KMS-11 (cell line): ENCODE data around the gene TMEM100.

Source experiments
- H2AFZ ChIP-seq: fragments of 200-600 bp; sonication (generic); 2 replicates; pipeline ENCODE4 v1.6.1; 2016; ENCODE audit warnings: antibody characterized with exemption, mixed run types, low read depth
- H3K27ac ChIP-seq: fragments of 200-600 bp; sonication (generic); 2 replicates; pipeline ENCODE4 v1.6.1; 2016; ENCODE audit warnings: mild to moderate bottlenecking, mixed run types
- H3K27me3 ChIP-seq: fragments of 200-600 bp; sonication (generic); 2 replicates; pipeline ENCODE4 v1.6.1; 2017; ENCODE audit warnings: mild to moderate bottlenecking, low read depth, mixed run types, moderate library complexity; ENCODE audit not compliant: insufficient read depth
- H3K36me3 ChIP-seq: fragments of 200-600 bp; sonication (generic); 2 replicates; pipeline ENCODE4 v1.6.1; 2017; ENCODE audit warnings: mild to moderate bottlenecking, mixed run types; ENCODE audit not compliant: insufficient read depth
- H3K4me1 ChIP-seq: fragments of 200-600 bp; sonication (generic); 2 replicates; pipeline ENCODE4 v1.6.1; 2016; ENCODE audit warnings: mild to moderate bottlenecking, low read depth, mixed run types; ENCODE audit not compliant: poor library complexity, severe bottlenecking
- H3K4me2 ChIP-seq: fragments of 200-600 bp; sonication (generic); 2 replicates; pipeline ENCODE4 v1.7.0; 2016; ENCODE audit warnings: mild to moderate bottlenecking, mixed run types
- H3K4me3 ChIP-seq: fragments of 200-600 bp; sonication (generic); IDR thresholded peaks from 2 replicates; pipeline ENCODE4 v1.6.1; 2017; ENCODE audit warnings: low read depth, low read length, mixed read lengths; ENCODE audit not compliant: insufficient read depth
- H3K79me2 ChIP-seq: fragments of 200-600 bp; sonication (generic); 2 replicates; pipeline ENCODE4 v1.6.1; 2016; ENCODE audit warnings: low read depth, mixed run types; ENCODE audit not compliant: insufficient read depth
- H3K9ac ChIP-seq: fragments of 200-600 bp; sonication (generic); 2 replicates; pipeline ENCODE4 v1.6.1; 2016; ENCODE audit warnings: mild to moderate bottlenecking, mixed run types
- H4K20me1 ChIP-seq: fragments of 200-600 bp; sonication (generic); 2 replicates; pipeline ENCODE4 v1.6.1; 2016; ENCODE audit warnings: mild to moderate bottlenecking, mixed run types; ENCODE audit not compliant: insufficient read depth
- TF ChIP-seq, protein P1 (sequence below): fragments of 200-600 bp; sonication (generic); conservative IDR thresholded peaks from 2 replicates; pipeline ENCODE4 v1.6.1; 2017; ENCODE audit warnings: low read depth, mild to moderate bottlenecking, antibody characterized with exemption, low read length, moderate library complexity, mixed read lengths

Gene TMEM100

GRCh38 chr17:55730808-55731207, 8.1 kb upstream of the TMEM100 start:
- Histone ChIP-seq H4K20me1 (no peaks in the 10 kb centered on the region), H3K36me3 (no peaks in the 10 kb centered on the region), H3K27ac (no peak overlapping the region), H3K4me2 (no peak overlapping the region), H3K4me3 (no peak overlapping the region), H3K27me3 (no peaks in the 10 kb centered on the region), H2AFZ (no peak overlapping the region), H3K9ac (no peak overlapping the region), H3K79me2 (no peaks in the 10 kb centered on the region), H3K4me1 (no peaks in the 10 kb centered on the region)
- TF ChIP-seq, protein P1, sequence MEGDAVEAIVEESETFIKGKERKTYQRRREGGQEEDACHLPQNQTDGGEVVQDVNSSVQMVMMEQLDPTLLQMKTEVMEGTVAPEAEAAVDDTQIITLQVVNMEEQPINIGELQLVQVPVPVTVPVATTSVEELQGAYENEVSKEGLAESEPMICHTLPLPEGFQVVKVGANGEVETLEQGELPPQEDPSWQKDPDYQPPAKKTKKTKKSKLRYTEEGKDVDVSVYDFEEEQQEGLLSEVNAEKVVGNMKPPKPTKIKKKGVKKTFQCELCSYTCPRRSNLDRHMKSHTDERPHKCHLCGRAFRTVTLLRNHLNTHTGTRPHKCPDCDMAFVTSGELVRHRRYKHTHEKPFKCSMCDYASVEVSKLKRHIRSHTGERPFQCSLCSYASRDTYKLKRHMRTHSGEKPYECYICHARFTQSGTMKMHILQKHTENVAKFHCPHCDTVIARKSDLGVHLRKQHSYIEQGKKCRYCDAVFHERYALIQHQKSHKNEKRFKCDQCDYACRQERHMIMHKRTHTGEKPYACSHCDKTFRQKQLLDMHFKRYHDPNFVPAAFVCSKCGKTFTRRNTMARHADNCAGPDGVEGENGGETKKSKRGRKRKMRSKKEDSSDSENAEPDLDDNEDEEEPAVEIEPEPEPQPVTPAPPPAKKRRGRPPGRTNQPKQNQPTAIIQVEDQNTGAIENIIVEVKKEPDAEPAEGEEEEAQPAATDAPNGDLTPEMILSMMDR, result no peak

- Histone ChIP-seq H2AFZ (no peak overlapping the region), H3K4me1 (no peaks in the 10 kb centered on the region), H3K4me2 (no peak overlapping the region), H3K4me3 (no peak overlapping the region), H3K27ac (no peak overlapping the region), H4K20me1 (no peaks in the 10 kb centered on the region), H3K36me3 (no peaks in the 10 kb centered on the region), H3K79me2 (no peaks in the 10 kb centered on the region), H3K27me3 (no peaks in the 10 kb centered on the region), H3K9ac (no peak overlapping the region)
- TF ChIP-seq, protein P1, result no peak
Measured at GRCh38 chr17:55730380-55730779, 7.7 kb upstream of the TMEM100 start.

- H3K27ac ChIP-seq, result no peak overlapping the region
- H3K4me1 ChIP-seq, result no peaks in the 10 kb centered on the region
Measured at GRCh38 chr17:55729484-55729883, 6.8 kb upstream of the TMEM100 start.

DNA sequence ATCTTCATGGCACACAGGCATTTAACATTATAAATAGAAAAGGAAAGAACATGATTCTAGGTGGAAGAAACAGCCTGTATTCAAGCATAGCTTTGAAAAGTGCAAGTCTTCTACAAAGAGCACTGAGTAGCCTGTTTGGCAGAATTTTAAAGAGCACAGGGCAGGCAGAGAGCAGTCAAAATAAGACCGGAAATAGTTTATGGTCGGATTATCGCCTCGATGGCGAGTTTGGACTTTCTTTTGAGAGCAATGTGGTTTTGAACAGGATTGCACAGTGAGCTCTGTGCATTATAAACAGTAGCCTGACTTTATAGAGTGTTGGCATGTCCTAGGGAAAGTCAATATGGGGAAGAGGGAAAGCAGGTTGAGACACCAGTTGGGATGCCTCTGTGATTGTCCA, 6.2 kb upstream of the TMEM100 start:
- Histone ChIP-seq H3K9ac (no peak overlapping the region), H3K4me3 (no peak overlapping the region), H3K36me3 (no peaks in the 10 kb centered on the region), H3K79me2 (no peaks in the 10 kb centered on the region), H2AFZ (no peak overlapping the region), H4K20me1 (no peaks in the 10 kb centered on the region), H3K27me3 (no peaks in the 10 kb centered on the region), H3K27ac (no peak overlapping the region), H3K4me1 (no peaks in the 10 kb centered on the region), H3K4me2 (no peak overlapping the region)
- TF ChIP-seq, protein P1, result no peak

More at GRCh38 chr17:55729484-55729883, 6.8 kb upstream of the TMEM100 start:
- Histone ChIP-seq H3K36me3 (no peaks in the 10 kb centered on the region), H3K79me2 (no peaks in the 10 kb centered on the region), H3K4me3 (no peak overlapping the region), H4K20me1 (no peaks in the 10 kb centered on the region), H3K27me3 (no peaks in the 10 kb centered on the region), H3K9ac (no peak overlapping the region), H3K4me2 (no peak overlapping the region), H2AFZ (no peak overlapping the region)
- TF ChIP-seq, protein P1, result no peak
